ENCODE data around the gene MSTN. TPM values are rescaled to one million over a fixed set of nuclear protein-coding genes. Genes with fewer than 3 reads are reported as not detected.

Gene MSTN
- total RNA-seq, 1 experiment from 2014 or later: not detected

DNA sequence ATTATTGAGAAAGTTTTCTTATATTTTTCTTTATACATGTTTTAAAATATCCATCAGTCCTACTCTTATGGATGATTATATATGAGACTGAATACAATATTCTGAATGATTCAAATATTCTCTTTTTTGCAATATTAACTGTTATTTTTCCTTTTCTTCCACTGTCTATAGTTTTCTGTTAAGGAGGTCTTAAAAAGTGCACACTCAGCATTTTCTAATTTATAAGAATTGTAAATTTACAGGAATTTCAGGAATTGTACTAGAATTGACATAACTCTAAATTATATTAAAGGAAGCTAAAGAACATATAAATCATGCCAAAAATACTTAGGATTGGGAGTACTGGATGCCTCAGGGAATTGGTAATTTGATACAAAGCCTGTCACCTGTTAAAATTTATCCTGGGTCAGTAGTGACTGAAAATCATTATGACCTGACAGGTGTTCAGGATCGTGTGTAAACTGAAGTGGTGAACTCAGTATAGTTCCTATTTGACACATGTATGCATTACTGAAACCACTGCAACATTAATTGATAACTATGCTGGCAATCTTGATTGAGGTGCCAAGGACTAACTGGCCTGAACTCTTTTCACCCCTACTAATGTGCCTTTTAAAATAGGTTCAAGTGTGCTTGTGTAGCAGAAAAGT lies 30.4 kb downstream of the MSTN start (continued):
- TF ChIP-seq, protein P1, sequence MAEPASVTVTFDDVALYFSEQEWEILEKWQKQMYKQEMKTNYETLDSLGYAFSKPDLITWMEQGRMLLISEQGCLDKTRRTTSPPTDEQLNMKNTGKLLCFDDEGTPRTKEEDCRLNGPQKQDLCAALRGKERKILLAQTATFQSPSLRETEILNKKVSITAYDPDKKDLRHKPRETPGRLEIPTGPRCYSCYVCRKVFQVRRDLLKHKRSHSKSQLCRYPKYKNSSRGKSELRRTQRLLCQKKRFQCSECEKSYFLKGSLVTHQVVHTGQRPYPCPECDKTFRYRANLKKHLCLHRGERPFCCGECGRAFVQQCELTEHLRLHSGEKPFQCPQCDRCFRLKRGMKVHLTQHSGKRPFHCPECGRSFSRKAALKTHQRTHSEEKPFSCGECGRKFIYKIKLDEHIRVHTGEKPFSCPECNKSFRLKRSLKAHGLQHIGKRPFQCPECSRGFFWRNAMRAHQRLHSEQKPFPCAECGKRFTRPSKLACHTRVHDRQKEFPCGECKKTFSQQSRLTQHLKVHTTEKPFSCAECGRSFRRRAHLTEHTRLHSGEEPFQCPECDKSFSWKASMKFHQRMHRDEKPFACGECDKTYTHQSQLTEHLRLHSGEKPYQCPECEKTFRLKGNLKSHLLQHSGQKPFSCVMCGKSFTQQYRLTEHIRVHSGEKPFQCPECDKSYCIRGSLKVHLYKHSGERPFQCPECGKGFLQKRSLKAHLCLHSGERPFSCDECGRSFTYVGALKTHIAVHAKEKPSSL (CRISPR knock-in tag; conservative IDR thresholded peaks at IDR 0.05): no peak
- TF ChIP-seq SP1 (CRISPR knock-in tag; conservative IDR thresholded peaks at IDR 0.05) (no peak), TEAD4 (CRISPR knock-in tag; IDR thresholded peaks at IDR 0.05) (no peak), RELA (CRISPR knock-in tag; IDR thresholded peaks at IDR 0.05; ENCODE audit: borderline replicate concordance) (no peak), GABPB1 (CRISPR knock-in tag; IDR thresholded peaks at IDR 0.05) (no peak), GRHL2 (CRISPR knock-in tag; IDR thresholded peaks at IDR 0.05; ENCODE audit: insufficient replicate concordance, severe bottlenecking) (no peak), CBFB (CRISPR knock-in tag; IDR thresholded peaks at IDR 0.05; ENCODE audit: low read depth) (no peak)
- TF ChIP-seq, protein P2, sequence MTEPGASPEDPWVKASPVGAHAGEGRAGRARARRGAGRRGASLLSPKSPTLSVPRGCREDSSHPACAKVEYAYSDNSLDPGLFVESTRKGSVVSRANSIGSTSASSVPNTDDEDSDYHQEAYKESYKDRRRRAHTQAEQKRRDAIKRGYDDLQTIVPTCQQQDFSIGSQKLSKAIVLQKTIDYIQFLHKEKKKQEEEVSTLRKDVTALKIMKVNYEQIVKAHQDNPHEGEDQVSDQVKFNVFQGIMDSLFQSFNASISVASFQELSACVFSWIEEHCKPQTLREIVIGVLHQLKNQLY (CRISPR knock-in tag; IDR thresholded peaks at IDR 0.05): no peak
- TF ChIP-seq, protein P3, sequence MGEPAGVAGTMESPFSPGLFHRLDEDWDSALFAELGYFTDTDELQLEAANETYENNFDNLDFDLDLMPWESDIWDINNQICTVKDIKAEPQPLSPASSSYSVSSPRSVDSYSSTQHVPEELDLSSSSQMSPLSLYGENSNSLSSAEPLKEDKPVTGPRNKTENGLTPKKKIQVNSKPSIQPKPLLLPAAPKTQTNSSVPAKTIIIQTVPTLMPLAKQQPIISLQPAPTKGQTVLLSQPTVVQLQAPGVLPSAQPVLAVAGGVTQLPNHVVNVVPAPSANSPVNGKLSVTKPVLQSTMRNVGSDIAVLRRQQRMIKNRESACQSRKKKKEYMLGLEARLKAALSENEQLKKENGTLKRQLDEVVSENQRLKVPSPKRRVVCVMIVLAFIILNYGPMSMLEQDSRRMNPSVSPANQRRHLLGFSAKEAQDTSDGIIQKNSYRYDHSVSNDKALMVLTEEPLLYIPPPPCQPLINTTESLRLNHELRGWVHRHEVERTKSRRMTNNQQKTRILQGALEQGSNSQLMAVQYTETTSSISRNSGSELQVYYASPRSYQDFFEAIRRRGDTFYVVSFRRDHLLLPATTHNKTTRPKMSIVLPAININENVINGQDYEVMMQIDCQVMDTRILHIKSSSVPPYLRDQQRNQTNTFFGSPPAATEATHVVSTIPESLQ (CRISPR knock-in tag; IDR thresholded peaks at IDR 0.05): no peak

DNA sequence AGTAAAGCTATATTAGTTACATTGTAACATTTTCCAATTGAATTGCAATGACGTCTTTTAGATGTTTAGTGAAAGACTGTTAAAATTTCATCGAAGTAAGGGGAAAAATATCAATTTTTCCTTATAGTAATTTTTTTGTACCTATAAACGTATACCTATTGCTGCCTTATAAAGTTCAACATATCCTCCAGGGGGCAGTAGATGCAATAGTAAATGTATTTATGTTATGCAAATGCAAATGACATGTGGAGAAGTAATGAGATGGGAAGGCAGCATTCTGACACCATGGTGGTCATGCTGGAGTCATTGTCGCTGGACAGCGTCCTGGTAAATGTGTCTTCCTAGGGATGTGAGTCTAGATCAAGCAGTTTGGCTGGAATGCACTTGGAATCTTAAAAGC lies 38.7 kb downstream of the MSTN start:
- ATAC-seq: peak; percentile 71; the same call in 1 of the 2 replicates
- H3K36me3 Mint-ChIP-seq: no peaks in the 10 kb centered on the region
- peaks cover 3% of the 10 kb centered on the region for H3K9me3 Mint-ChIP-seq
- POLR2A ChIA-PET: no interaction called here
- no peaks in the 10 kb centered on the region for H3K27me3 Mint-ChIP-seq (ENCODE audit: low read depth)
- DNase-seq (ENCODE audit: low spot score): no peak
- no peak overlapping the region for H3K4me3 Mint-ChIP-seq
- CTCF ChIA-PET: no interaction called here
- H3K4me1 Mint-ChIP-seq: no peaks in the 10 kb centered on the region
- TF ChIP-seq, protein P4, sequence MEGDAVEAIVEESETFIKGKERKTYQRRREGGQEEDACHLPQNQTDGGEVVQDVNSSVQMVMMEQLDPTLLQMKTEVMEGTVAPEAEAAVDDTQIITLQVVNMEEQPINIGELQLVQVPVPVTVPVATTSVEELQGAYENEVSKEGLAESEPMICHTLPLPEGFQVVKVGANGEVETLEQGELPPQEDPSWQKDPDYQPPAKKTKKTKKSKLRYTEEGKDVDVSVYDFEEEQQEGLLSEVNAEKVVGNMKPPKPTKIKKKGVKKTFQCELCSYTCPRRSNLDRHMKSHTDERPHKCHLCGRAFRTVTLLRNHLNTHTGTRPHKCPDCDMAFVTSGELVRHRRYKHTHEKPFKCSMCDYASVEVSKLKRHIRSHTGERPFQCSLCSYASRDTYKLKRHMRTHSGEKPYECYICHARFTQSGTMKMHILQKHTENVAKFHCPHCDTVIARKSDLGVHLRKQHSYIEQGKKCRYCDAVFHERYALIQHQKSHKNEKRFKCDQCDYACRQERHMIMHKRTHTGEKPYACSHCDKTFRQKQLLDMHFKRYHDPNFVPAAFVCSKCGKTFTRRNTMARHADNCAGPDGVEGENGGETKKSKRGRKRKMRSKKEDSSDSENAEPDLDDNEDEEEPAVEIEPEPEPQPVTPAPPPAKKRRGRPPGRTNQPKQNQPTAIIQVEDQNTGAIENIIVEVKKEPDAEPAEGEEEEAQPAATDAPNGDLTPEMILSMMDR (IDR thresholded peaks at IDR 0.05): peak; percentile 29
- TF ChIP-seq, protein P2 (CRISPR knock-in tag; IDR thresholded peaks at IDR 0.05): no peak
- TF ChIP-seq ZBTB21 (CRISPR knock-in tag; IDR thresholded peaks at IDR 0.05; ENCODE audit: borderline replicate concordance): no peak
- TF ChIP-seq SP1 (CRISPR knock-in tag; conservative IDR thresholded peaks at IDR 0.05): no peak
- TF ChIP-seq, protein P5, sequence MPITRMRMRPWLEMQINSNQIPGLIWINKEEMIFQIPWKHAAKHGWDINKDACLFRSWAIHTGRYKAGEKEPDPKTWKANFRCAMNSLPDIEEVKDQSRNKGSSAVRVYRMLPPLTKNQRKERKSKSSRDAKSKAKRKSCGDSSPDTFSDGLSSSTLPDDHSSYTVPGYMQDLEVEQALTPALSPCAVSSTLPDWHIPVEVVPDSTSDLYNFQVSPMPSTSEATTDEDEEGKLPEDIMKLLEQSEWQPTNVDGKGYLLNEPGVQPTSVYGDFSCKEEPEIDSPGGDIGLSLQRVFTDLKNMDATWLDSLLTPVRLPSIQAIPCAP (CRISPR knock-in tag; IDR thresholded peaks at IDR 0.05): no peak
- TF ChIP-seq, protein P6, sequence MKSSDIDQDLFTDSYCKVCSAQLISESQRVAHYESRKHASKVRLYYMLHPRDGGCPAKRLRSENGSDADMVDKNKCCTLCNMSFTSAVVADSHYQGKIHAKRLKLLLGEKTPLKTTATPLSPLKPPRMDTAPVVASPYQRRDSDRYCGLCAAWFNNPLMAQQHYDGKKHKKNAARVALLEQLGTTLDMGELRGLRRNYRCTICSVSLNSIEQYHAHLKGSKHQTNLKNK (CRISPR knock-in tag; IDR thresholded peaks at IDR 0.05): no peak
- H3K27ac Mint-ChIP-seq: no peak overlapping the region

DNA sequence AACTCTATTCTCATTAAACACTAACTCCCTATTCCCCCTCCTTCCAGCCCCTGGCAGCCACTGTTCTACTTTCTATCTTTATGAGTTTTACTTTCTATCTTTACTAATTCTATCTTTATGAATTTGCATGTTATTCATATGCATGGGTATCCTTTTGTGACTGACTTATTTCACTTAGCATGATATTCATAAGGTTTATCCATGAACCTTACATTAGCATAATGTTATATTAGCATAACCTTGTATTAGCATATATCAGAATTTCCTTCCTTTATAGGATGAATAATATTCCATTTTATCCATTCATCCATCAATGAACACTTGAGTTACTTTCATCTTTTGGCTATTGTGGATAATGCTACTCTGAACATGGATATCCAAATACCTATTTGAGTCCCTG lies 41.8 kb downstream of the MSTN start:
- Mint-ChIP-seq H3K4me3 (no peak overlapping the region), H3K4me1 (no peaks in the 10 kb centered on the region), H3K36me3 (peaks cover 18% of the 10 kb centered on the region), H3K9me3 (peaks cover 34% of the 10 kb centered on the region), H3K27ac (no peak overlapping the region), H3K27me3 (ENCODE audit: low read depth) (peaks cover 6% of the 10 kb centered on the region)
- CTCF ChIA-PET: no interaction called here
- ATAC-seq (no peak), DNase-seq (ENCODE audit: low spot score) (no peak)
- POLR2A ChIA-PET: interaction anchor here (0.6 kb wide), 1 partner anchor 185 kb away, joined by 3 read pairs; no protein-coding TSS in a partner anchor
- TF ChIP-seq NR2C2 (CRISPR knock-in tag; IDR thresholded peaks at IDR 0.05) (no peak), ZNF138 (CRISPR knock-in tag; conservative IDR thresholded peaks at IDR 0.05) (no peak), HMGA2 (CRISPR knock-in tag; IDR thresholded peaks at IDR 0.05) (no peak)
- TF ChIP-seq, protein P7, sequence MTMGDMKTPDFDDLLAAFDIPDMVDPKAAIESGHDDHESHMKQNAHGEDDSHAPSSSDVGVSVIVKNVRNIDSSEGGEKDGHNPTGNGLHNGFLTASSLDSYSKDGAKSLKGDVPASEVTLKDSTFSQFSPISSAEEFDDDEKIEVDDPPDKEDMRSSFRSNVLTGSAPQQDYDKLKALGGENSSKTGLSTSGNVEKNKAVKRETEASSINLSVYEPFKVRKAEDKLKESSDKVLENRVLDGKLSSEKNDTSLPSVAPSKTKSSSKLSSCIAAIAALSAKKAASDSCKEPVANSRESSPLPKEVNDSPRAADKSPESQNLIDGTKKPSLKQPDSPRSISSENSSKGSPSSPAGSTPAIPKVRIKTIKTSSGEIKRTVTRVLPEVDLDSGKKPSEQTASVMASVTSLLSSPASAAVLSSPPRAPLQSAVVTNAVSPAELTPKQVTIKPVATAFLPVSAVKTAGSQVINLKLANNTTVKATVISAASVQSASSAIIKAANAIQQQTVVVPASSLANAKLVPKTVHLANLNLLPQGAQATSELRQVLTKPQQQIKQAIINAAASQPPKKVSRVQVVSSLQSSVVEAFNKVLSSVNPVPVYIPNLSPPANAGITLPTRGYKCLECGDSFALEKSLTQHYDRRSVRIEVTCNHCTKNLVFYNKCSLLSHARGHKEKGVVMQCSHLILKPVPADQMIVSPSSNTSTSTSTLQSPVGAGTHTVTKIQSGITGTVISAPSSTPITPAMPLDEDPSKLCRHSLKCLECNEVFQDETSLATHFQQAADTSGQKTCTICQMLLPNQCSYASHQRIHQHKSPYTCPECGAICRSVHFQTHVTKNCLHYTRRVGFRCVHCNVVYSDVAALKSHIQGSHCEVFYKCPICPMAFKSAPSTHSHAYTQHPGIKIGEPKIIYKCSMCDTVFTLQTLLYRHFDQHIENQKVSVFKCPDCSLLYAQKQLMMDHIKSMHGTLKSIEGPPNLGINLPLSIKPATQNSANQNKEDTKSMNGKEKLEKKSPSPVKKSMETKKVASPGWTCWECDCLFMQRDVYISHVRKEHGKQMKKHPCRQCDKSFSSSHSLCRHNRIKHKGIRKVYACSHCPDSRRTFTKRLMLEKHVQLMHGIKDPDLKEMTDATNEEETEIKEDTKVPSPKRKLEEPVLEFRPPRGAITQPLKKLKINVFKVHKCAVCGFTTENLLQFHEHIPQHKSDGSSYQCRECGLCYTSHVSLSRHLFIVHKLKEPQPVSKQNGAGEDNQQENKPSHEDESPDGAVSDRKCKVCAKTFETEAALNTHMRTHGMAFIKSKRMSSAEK (CRISPR knock-in tag; IDR thresholded peaks at IDR 0.05; ENCODE audit: borderline replicate concordance): no peak
- TF ChIP-seq, protein P8, sequence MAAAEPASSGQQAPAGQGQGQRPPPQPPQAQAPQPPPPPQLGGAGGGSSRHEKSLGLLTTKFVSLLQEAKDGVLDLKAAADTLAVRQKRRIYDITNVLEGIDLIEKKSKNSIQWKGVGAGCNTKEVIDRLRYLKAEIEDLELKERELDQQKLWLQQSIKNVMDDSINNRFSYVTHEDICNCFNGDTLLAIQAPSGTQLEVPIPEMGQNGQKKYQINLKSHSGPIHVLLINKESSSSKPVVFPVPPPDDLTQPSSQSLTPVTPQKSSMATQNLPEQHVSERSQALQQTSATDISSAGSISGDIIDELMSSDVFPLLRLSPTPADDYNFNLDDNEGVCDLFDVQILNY (CRISPR knock-in tag; IDR thresholded peaks at IDR 0.05): no peak

Data from WTC11 (cell line).